Measurements from ENCODE around the gene SYT14.
"Not testable (repeated sequence)": the region's sequence is repeated elsewhere in the genome, so short reads cannot be mapped to it uniquely, and the experiment has no call there.

DNA sequence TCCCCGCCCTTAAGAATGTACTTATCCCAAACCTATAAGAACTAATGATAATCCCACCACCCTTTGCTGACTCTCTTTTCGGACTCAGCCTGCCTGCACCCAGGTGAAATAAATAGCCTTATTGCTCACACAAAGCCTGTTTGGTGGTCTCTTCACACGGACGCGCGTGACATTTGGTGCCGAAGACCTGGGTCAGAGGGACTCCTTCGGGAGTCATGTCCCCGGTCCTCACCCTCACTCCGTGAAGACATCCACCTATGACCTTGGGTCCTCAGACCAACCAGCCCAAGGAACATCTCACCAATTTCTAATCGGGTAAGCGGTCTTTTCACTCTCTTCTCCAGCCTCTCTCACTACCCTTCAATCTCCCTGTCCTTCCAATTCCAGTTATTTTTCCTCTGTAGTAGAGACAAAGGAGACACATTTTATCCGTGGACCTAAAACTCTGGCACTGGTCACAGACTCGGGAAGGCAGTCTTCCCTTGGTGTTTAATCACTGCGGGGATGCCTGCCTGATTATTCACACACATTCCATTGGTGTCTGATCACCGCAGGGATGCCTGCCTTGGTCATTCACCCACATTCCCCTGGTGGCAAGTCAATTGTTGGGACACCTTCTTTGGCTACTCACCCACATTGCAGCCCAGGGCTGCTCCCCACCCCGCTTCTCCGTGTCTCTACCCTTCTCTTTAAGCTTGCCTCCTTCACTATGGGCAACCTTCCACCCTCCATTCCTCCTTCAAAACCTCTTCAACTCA is 250.0 kb downstream of the SYT14 start:
- TF ChIP-seq POLR2A, POLR2AphosphoS5 (IDR thresholded peaks at IDR 0.05): not testable (repeated sequence)
- TF ChIP-seq, protein P1, sequence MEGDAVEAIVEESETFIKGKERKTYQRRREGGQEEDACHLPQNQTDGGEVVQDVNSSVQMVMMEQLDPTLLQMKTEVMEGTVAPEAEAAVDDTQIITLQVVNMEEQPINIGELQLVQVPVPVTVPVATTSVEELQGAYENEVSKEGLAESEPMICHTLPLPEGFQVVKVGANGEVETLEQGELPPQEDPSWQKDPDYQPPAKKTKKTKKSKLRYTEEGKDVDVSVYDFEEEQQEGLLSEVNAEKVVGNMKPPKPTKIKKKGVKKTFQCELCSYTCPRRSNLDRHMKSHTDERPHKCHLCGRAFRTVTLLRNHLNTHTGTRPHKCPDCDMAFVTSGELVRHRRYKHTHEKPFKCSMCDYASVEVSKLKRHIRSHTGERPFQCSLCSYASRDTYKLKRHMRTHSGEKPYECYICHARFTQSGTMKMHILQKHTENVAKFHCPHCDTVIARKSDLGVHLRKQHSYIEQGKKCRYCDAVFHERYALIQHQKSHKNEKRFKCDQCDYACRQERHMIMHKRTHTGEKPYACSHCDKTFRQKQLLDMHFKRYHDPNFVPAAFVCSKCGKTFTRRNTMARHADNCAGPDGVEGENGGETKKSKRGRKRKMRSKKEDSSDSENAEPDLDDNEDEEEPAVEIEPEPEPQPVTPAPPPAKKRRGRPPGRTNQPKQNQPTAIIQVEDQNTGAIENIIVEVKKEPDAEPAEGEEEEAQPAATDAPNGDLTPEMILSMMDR (IDR thresholded peaks at IDR 0.05): not testable (repeated sequence)
